GM19455 (cell line): ENCODE results near the gene ITGB8.

ENCODE experiments used
- ATAC-seq: cut with Tn5 transposase; IDR thresholded peaks from one replicate; pipeline ENCODE4 v1.9.1; 2021; ENCODE audit not compliant: unreplicated experiment

The ITGB8 gene

DNA sequence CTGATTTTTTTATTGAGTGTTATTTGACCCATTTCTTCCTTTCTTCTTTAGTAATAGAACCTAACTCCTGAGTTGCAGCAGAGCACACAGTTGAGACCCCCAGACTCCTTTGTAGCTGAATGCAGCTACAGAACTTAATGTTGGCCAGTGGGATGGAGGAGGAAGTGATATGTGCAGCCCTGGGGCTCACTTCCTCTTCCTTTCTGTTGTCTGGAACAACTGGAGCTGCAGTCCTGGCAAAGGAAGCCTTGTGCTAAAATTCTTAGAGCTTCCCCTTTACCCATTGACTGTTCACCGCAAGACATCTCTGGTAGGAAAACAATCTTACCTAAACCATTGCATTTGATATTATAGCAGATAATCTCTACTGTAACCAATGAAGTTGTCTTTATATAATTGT lies 86.6 kb downstream of the ITGB8 start:
- no peak for ATAC-seq

- ATAC-seq, result no peak
Observed at GRCh38 chr7:20417675-20418382, 87.1 kb downstream of the ITGB8 start.

DNA sequence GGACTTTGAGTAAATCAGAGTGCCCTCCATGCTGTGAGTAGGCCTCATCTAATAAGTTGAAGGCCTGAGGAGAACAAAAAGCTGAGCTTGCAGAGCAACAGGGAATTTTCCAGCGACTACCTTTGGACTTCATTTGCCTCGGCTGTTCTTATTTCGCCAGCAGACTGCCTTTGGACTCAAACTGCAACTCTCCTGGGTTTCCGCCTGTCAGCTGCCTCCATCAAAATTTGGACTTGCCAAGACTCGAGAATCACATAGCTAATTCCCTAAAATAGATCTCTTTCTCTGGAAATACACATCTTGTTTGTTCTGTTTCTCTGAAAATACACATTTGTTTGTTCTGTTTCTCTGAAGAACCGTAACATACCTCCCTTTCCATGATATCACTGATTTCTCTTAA lies 93.8 kb downstream of the ITGB8 start:
- no peak for ATAC-seq

DNA sequence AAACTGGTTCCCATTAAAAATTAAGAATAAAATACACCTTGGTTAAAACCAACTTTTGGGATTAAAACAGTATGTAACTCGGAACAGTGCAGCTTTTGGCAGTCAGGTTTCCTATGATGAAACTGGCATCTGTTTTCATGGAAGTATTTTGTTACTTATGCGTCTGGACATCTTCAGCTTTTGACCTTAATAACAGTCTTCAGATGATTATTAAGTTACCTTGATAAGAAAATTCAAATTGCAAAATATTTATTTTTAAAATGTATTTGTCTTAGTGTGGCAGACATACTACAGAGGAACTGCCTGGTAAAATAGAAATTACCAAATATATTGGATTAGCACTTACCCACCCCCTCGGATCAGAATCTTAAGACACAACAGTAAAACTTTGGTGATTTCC lies 100.0 kb downstream of the ITGB8 start:
- ATAC-seq, result no peak

- no peak for ATAC-seq
Observed at GRCh38 chr7:20431146-20431545, 100.4 kb downstream of the ITGB8 start.

- no peak for ATAC-seq
Observed at GRCh38 chr7:20432071-20432470, 101.4 kb downstream of the ITGB8 start.

GRCh38 chr7:20435305-20435704 lies 104.6 kb downstream of the ITGB8 start:
- no peak for ATAC-seq

- ATAC-seq, result no peak
Observed at GRCh38 chr7:20438248-20438647, 107.5 kb downstream of the ITGB8 start.

DNA sequence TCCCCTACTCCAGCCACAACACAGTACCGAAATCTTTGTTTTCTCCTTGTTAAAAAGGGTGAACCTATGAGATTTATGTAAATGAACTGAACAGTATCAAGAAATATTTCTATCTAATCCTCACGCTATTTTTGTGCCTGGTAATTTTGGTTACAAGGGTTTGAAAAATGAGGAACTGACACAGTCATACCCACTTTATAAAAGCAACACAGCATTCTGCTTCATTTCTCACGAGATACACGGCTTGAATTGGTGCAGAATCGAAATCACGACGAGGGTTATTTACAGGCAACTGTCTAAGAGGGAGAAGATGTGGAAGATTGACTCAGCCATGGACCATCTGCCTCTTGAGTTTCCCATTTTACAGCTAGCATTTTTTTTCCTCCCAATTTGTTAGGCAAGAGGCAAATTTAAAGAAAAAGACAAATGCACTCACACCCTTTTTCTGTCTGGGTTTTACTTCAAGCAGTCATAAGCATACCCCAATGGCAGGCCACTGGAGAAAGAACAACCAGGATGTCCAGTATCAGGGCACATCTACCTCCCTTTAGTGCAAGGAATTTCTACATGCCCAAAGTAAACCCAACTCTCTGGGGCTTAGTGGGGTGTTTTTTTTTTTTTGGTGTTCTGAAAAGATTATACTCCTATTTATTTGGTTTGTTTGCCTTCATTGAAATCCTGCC lies 108.1 kb downstream of the ITGB8 start:
- ATAC-seq, result peak; percentile 87

- no peak for ATAC-seq
Observed at GRCh38 chr7:20439416-20440185, 108.9 kb downstream of the ITGB8 start.

GRCh38 chr7:20440472-20441105 lies 109.9 kb downstream of the ITGB8 start:
- no peak for ATAC-seq

GRCh38 chr7:20441346-20441745 lies 110.6 kb downstream of the ITGB8 start:
- no peak for ATAC-seq

DNA sequence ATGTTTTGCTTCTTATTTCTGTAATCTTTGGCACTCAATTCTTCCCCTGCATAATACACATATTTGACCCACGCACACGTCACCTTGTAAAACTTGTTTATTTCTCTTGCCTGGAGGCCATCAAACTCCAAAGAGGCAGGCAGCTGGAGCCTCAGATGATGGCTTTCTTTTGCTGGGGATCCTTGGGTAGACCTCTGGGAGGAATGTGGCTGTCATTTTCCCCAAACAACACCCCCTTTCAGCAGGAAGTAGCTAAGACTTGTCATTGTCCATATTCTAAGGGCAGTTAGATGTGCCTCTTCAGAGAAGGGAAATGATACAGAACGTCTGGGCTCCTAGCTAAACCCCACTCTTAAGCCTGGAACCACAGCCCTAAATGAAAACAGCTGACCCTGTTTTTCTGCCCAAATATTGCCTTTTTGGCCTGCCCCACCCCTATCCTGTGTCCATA lies 111.3 kb downstream of the ITGB8 start:
- ATAC-seq, result no peak

DNA sequence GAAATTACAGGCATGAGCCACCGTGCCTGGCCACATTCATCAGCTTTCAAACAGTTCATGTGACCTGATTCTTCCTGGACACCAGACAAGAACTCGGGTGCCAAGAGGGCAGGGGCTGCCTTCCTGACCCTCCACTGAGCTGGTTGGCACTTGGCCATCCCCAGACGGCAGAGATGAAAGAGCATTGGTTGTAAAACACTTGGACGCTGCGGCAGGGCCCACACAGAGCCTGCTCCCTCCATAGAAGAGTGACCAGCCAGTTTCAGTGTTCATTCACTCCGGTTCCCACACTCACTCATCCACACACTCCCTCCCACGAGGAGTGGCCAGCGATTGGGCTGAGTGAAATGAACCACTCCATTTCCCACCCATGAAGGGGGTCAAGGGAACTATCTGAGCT lies 112.3 kb downstream of the ITGB8 start:
- no peak for ATAC-seq

DNA sequence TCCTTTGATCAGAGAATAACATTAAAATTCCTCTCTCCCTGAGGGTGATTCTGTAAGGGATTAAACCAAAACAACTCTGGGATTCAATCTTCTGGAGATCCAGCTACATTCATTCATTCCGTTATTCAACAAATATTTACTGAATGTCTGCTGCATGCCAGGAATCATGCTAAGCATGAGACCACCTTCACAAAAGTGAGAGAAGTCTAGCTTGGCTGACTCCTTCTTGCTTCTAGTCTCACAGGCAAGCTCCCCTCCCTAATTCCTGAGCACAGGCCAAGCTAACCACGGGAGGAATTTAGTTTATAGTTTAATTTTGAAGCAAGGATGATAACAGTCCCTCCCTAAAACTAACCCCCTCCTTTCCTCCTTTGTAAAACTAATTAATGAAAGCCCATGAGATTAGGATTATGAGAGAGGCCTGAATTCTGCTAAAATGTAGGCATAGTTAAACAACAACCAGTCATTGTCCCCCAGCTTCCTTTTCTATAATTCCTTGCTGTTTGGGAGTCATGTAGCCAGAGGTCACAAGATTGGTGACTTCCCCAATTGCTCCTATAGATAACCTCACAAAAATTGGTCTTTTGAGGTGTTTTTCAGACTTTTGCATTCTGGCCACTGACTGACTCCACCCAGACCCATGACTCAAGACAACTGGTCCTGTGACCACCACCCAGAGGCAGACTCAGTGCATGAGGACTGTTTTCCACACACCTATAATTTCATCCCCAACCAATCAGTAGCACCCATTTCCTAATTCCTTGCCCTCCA lies 113.5 kb downstream of the ITGB8 start:
- no peak for ATAC-seq

DNA sequence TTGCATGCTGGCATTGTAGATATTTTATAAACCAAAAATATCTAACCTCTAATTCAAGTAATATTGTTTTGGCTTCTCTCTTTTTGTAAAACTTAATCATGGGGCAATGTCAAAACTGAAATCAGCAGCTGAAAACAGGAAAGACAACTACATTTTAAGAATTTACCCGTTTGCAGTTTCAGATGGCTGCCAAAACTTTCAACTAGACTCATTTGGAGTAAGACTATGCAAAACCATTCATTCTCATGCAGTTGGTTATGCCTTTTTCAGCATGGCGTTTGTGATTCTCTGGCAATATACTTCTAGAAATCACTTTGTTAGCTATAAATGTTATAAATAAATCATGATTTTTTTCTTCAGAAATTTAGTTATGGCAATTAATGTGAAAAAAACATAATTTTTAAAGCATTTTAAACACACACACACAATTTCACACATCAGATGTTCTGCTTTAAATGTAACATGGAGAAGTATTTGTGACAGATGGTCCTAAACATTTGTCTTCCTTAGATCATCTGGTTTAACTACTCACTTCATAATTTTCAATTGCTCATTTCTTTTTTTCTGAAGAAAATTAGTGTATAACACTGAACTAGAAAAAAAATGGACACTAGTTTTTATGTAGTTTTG lies 116.4 kb downstream of the ITGB8 start:
- ATAC-seq, result peak; percentile 90

DNA sequence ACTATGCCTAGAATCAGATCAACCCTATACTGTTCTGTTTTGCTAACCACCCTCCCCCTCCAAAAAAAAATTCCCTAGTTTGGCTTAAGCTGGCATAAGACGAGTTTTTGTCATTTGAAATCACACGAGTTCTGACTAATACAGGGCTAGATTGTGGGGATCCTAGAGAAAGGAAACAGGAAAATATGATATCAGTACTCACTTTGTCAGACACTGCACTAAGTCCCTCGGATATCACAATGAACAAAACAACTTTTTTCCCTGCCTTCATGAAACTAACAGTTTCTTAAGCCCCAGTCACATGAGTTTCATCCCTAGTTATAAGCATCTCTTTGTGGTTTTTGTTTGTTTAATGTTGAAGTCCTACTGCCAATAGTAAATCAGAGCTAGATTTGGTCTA lies 118.5 kb downstream of the ITGB8 start:
- ATAC-seq, result no peak

DNA sequence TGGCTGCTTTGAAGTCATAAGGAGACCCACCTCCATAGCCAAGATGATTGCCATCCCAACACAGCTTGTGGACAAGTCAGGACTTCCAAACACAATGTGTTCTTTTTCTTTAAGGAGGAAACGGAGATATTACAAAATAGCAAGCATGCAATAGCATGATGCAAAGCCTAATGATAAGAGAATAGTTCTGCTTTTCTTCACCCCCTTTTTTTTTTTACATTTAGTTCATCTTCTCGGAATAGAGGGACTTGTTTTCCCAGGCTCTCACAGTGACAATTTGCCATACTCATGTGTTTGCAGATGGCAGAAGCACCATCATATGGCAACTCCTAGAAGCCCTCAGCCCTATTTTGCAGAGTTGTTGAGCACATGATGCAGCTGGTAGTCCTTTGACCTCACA lies 119.8 kb downstream of the ITGB8 start:
- no peak for ATAC-seq

GRCh38 chr7:20454202-20454601 lies 123.5 kb downstream of the ITGB8 start:
- no peak for ATAC-seq

DNA sequence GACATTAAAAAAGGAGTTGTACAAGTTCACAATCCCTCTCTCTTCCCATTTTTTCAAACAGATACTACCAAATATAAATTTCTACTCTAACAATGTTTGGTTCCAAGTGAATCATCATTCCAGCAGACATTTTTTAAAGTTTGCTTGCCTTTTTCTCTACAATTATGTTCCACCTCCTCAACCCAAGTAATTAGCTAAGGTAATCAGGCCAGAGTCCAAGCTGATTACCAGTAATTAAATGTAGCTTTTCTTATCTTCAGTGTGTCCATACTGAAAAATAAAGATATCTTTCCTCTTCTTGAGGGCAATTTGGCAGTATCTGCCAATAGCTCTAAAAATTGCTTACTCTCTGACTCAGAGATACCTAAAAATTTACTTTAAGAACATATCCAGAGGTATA lies 126.0 kb downstream of the ITGB8 start:
- ATAC-seq, result no peak
